NCI-H1092 treated with DMSO at 0.1 percent for 48 hours (cell line): ENCODE data around the gene LMF1.
A peak's percentile ranks its signal among the peaks of the same experiment; 100 is the strongest.

Source experiments
- DNase-seq: peaks from one replicate; lab custom pipeline; 2025; lab: John Stamatoyannopoulos, UW

LMF1 gene

DNA sequence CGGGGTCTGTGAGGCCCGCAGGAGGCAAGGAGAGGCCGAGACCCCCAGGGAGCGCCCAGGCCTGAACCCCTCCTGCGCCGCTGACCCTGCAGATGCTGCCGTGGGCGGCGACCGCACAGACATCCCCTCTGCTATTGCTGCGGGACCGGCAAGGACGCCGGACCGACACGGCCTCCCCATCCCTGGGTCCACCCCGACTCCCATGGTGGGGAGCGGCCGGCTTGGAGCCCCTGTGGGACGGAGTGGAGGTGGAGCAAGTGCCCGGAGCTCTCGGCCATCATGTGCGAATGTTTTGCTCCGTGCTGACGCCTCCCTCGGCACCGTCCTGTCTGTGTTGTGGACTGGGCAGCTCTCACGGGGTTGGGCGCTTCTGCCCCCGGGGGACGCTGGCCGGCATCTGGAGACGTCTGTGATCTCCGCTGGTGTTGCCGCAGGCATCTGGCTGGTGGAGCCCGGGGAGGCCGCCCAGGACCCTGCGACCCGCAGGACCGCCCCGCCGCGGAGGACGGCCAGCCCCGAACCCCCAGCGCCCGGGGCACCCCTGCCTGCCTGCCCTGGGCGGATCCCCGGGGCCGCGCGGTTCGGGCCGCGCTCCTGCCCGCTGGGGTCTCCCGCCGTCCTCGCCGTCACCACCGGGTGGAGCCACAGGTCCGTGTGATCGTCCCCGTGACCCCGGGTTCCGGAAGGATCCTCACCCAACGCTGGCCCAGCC, 157.4 kb downstream of the LMF1 start:
- no peak for DNase-seq

DNA sequence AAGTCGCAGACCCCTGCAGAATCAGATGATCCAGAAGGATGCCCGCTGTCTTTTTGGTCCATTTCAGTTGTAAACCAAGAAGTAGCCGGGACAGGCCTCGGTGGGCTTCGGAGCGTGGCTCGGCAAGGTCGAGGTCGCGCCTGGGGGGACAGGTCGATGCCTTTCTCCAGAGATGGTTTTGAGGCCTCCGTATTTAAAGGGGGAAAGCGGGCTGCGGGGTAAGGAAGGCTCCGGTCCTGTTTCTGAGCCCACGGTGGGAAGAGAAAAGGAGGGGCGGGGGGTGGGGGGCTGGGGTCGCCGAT, 162.7 kb downstream of the LMF1 start:
- no peak for DNase-seq

DNA sequence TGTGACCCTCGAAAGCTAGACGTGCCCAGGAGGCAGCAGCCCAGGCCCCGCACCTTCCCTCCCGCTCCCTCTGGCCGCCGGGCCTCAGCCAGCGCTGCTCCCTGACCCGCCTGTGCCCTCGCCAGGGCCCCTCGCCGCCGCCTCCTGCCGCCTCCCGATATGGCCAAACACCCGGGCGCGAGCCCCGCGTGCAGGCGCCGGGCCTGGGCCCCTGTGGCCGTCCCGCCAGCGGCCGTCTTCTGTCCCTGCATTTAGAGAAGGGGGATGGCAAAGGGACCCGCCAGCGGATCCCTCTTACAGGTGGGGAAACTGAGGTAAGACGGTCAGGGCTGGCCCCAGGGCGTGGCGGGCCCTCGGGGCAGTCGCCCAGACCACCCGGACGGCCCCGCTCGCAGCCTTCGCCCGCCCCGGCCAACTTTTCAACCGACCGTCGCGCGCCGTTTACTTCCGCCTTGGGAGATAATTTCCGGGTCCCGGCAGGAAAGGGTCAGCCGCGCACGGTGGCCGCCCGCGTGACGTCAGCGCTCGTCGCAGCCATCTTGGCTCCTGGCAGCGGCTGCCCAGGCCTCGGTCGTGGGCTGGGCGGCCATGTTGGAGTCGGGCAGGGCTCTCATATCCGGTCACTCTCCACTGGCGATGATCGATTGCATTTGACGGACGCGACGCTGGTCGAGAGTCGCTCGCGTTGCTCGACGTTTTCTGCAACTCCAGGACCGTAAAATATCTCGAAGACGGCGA, 163.3 kb downstream of the LMF1 start:
- DNase-seq, result peak; percentile 83

DNA sequence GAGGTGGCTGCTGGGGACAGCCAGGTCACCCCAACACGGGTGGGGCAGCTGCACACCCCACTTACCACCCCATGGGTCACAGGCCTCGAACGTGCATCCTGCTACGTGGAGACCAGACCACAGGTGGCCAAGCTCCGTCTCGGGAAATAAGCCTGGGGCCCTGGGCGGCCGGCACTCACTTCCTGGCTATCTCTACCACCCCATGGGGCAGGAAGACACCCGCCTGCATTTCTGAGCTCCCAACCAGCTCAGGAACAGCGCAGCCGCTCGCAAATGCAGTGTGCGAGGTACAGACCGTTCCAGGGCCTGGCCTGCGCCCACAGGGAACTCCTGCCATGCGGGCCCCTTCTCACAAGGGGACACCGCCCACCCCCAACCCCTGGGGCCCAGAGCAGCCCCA, 165.3 kb downstream of the LMF1 start:
- DNase-seq, result no peak

DNA sequence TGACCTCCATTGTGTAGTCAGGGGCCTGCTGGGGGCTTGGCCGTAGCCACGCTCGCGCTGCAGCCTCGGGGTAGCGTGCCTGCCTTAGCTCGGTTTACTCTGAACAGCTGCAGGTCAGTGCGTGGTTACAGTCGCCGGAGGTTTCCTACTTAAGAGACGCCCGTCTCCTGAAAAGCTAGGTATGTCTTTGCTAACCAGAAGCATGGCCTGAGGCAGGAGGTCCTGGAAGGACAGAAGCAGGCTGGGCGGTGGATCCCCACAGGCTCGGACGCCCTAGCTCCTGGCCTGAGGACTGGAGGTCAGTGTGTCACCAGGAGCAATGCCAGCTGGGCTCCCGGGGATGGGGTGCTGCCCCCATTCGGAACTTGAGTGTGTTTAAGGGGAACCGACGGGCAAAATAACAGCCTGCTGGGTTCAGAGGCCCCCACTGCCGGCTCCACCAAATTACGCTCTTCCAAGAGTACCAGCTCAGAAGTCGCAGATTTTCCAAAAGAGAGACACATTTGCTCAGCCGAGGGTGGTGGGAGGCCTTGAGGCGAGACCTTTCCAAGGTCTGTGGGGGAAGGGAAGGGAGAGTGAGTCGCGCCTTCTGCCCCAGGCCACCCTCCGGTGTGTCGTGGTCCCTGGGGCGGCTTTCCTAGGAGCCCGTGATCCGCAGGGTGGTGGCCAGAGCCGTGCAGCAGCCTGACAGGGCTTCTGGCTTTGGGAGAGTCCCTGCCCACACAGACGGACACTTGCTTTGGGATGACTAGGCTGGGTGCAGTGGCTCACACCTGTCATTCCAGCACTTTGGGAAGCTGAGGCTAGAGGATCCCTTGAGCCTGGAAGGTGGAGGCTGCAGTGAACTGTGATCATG, 166.4 kb downstream of the LMF1 start:
- DNase-seq, result no peak

DNA sequence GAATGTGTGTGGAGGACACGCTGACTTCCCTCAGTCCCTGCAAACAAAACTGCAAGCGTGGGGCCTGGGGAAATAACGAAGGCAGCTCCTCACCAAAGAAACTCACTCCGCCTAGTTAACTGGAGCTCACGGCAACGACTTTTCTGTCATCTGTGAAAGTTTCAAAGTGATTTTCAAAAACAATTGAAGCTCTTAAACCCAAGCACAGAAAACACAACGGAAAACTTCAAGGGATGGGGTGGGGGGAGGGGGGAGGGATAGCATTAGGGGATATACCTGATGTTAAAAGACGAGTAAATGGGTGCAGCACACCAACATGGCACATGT, 167.1 kb downstream of the LMF1 start:
- DNase-seq, result no peak
